COLO668 (cell line): ENCODE measurements around the gene CLIP1.
"Not testable (repeated sequence)": the region's sequence is repeated elsewhere in the genome, so short reads cannot be mapped to it uniquely, and the experiment has no call there.

Source experiments
- DNase-seq: peaks from one replicate; lab custom pipeline; 2025; ENCODE audit not compliant: unreplicated experiment; lab: John Stamatoyannopoulos, UW

CLIP1 gene

DNA sequence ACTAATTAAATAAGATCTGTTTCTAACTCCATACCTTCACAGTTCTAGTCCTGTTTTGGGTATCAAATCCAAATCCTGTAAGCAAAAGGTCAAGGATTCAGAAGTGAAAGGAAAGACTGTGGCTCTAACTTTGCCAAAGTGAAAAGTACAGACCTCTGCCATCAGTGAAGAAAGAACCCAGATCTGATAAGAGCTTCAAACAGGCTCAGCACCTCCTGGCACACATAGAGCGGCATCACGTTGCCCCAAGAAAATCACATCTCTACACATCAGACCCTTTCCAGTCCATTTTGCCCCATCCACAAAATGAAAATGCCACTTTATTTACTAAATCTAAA is 23.2 kb downstream of the CLIP1 start:
- no peak for DNase-seq

DNA sequence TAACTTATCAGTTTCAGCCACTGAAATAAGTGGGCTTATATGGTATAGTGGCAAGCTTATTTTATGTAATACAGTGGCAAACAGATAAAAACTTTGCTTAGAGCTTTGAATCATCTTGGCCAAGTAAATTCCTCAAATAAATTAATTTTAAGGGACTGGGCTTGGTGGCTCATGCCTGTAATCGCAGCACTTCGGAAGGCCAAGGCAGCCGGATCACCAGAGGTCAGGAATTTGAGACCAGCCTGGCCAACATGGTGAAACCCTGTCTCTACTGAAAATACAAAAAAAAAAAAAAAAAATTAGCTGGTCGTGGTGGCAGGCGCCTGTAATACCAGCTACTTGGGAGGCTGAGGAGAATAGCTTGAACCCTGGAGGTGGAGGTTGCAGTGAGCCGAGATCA is 24.5 kb downstream of the CLIP1 start:
- not testable (repeated sequence) for DNase-seq

- no peak for DNase-seq
Measured at GRCh38 chr12:122395319-122395718, 27.1 kb downstream of the CLIP1 start.

- no peak for DNase-seq
Measured at GRCh38 chr12:122394626-122395194, 27.8 kb downstream of the CLIP1 start.

GRCh38 chr12:122393817-122394216 is 28.7 kb downstream of the CLIP1 start:
- no peak for DNase-seq

DNA sequence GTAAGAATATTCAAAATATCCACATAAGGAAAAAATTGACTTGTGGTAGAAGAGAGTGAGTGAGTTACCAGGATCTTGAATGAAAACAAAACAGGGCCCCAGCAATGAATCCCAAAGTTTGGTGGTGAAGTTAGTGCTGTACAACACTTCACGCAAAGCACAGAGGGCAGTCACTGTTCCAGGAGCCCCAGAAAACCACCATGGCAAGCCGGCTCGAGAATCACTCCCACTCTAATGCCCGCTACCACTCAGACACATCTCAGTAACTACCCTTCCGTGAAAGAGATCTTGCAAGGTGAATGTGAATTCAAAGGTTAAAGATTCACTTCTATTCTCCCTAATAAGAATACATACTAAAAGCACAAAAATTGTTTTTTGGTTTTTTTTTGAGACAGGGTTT is 30.1 kb downstream of the CLIP1 start:
- no peak for DNase-seq

DNA sequence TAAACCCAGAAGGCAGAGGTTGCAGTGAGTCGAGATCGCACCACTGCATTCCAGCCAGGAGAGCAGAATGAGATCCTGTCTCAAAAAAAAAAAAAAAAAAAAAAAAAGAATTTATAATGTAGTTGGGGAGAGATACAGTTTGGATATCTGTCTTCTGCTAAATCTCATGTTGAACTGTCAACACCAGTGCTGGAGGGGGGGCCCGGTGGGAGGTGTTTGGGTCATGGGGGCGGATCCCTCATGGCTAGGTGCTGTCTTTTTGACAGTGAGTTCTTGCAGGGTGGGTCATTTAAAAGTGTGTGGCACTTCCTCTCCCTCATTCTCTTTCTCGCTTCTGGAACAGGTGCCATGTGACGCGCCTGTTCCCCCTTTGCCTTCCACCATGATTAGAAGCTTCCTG is 32.8 kb downstream of the CLIP1 start:
- DNase-seq = no peak

DNA sequence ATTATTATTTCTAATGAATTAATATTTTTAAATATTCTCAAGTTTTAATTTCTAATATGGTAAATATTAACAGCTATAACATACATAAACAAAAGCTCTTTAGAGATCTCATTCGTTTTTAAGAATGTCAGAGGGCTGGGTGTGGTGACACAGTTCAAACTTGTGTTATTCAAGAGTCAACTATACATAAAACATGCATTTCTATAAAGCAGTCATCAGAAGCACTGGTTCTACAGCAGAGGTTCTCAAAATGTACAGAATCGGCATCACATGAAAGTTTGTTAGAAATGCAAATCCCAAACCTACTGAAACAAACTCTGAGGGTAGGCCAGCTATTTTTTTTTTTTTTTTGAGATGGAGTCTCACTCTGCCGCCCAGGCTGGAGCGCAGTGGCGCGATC is 34.6 kb downstream of the CLIP1 start:
- DNase-seq = no peak

- no peak for DNase-seq
Measured at GRCh38 chr12:122385171-122386016, 37.1 kb downstream of the CLIP1 start.

- no peak for DNase-seq
Measured at GRCh38 chr12:122382919-122383350, 39.5 kb downstream of the CLIP1 start.

DNA sequence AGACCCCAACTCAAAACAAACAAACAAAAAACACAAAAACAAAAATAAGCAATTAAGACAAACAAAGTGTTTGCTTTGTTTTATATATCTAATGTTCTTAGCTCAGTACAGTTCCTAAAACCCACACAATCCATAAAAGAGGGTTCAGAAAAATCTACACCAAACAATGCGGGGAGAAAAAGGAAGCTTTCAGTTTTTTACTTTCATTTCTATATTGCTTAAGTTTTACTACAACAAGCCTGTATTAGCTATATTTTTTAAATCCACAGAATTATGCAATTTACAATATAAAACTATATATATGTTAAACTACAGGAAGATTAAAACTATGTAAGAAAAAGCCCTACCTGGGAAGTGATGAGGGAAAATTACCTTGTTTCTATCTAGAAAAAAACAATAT is 41.4 kb downstream of the CLIP1 start:
- no peak for DNase-seq

- not testable (repeated sequence) for DNase-seq
Measured at GRCh38 chr12:122376751-122377150, 45.7 kb downstream of the CLIP1 start.

DNA sequence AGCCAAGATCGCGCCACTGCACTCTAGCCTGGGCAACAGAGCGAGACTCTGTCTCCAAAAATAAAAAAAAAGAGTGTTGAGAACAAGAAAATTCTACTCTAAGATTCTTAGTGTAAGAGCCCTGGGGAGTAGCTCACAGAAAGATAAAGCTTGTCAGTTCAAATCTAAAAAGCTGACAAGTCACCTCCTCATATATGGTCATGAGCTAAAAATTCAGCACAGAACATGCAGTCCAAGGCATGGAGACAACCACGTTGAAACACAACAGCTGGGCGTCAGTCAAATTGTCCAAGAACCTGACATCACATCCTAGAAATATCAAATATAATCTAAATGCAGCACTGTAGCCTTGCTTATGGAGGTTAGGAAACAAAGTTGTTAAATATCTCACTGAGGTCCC is 47.8 kb downstream of the CLIP1 start:
- DNase-seq = no peak

DNA sequence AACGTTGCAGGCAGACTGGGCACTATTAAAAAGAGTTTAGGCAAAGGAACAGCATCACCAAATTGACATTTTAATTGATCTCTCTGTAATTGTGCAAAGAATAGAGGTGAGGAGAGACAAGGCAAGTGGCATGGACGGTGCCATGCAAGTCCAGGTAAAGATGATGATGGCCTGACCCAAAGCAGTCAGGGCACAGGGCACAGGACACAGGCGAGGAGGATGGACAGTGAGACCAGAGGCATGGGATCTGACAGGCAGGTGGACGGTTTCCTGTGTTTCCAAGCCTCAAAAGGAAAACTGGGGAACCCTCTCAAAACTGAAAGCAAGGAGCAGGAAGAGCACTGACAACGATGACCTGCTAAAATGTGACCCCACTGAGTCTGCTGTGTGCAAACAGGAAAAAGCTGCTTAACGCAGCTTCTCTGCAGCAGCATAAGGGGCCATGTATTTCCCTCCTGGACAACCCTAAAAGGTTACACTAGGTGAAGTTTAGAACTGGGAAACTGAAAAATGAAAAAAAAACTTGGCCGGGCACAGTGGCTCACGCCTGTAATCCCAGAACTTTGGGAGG is 50.9 kb downstream of the CLIP1 start:
- DNase-seq = no peak

DNA sequence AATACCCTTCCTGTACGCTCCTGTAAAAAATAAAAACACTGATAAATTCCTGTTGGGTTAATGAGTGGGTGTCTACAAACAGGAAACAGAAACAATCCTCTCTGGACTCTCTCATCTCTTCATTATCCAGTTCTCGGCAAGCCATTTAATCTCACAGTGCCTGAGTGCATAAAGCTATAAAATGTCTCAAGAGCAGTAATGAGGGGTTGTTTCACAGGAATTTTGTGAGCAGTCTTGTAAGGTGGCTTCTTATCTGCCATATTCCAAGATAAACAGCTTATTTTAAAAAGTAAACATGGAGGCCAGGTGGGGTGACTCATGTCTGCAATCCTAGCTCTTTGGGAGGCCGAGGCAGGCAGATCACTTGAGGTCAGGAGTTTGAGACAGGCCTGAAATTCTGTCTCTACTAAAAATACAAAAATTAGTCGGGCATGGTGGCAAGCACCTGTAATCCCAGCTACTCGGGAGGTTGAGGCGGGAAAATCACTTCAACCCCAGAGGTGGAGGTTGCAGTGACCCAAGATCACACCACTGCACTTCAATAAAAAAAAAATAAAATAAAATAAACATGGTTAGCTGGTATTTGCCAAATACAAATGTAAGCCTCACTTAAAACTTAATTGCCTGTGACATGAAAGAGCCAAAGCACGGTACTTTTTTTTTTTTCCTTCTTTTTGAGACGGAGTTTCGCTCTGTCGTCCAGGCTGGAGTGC is 54.0 kb downstream of the CLIP1 start:
- DNase-seq = no peak

GRCh38 chr12:122367632-122368031 is 54.8 kb downstream of the CLIP1 start:
- DNase-seq = not testable (repeated sequence)

DNA sequence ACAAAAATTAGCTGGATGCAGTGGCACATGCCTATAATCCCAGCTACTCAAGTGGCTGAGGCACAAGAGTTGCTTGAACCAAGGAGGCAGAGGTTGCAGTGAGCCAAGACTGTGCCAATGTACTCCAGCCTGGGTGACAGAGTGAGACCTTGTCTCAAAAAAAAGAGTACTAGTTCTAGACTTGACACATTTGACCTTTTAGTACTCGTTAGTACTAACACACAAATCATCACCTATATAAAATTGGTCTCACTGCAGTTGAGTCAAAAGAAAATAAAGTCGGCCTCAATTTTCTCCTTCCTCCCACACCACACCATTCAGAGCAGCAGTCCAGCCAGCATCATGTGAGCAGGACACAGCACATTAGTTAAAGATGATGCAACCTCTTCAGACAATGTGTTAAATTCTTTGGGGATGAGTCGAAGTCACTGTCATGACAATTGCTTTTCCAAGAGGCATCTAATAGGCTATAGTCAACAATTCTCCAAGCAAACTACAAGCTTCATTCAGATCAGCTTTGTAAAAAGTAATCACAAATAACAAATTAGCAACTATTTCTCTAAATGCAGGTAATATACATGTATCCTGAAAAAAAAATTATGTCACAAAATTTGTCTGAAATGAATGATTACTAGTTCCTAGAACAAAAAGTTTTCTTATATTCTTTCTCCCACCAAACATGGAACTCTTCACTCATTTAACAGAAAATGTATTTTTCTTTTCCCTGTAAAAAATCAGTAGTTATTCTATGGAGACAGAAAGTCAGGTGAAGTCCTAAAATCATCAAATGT is 55.6 kb downstream of the CLIP1 start:
- DNase-seq = peak; percentile 10

DNA sequence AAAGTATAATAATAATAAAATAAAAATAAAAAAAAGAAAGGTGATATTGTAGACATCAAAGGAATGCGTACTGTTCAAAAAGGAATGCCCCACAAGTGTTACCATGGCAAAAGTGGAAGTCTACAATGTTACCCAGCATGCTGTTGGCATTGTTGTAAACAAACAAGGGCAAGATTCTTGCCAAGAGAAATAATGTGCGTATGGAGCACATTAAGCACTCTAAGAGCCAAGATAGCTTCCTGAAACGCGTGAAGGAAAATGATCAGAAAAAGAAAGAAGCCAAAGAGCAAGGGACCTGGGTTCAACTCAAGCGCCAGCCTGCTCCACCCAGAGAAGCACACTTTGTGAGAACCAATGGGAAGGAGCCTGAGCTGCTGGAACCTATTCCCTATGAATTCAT is 57.2 kb downstream of the CLIP1 start:
- DNase-seq = not testable (repeated sequence)

- DNase-seq = no peak
Measured at GRCh38 chr12:122363782-122364181, 58.7 kb downstream of the CLIP1 start.

DNA sequence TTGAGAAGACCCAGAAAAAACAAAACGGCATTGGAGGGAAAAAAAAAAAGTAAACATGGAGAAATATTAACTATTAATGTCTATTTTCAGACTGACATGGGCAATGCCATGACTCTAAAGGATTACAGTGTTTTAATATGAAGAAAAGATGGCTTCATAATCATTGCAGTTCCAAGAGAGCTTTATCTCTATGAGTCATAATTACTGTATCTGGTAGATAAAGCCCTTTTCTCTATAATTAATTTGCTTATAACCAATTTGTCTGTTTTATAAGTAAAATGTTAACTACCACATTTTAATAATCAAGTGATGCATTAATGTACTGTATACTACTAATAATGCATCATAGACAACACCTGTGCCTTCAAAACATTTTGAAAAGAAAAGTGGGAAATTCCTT is 59.7 kb downstream of the CLIP1 start:
- no peak for DNase-seq

DNA sequence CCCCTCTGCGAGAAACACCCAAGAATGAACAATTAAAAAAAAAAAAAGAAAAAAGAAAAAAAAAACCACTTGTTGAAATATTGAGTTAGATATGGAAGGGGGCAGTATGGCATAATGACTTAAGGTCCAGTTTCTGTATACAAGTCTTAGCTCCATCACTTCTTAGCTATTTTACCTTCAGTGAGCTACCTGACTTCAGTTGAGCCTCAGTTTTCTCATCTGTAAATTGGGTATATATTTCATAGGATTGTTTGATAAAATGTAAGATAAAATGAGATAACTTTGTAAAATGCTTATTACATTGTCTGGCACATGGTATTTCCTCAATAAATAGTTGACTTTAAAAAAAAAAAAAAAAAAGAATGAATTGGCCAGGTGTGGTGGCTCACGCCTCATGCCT is 64.1 kb downstream of the CLIP1 start:
- DNase-seq = not testable (repeated sequence)
